Sigmoid colon (tissue), 4 donors: ENCODE measurements around the gene ANKRD18B.
"Not testable (repeated sequence)": the region's sequence is repeated elsewhere in the genome, so short reads cannot be mapped to it uniquely, and the experiment has no call there.

Experiments
- CTCF ChIP-seq, 4 experiments: fragments of 450-650 bp in 3 of 4; fragments of 200-600 bp in 1 of 4; IDR thresholded peaks; one replicate each; pipeline ENCODE4 v1.5.1; 2016 to 2019; ENCODE audit warnings: antibody characterized with exemption in 4 of 4, mild to moderate bottlenecking in 3 of 4, moderate library complexity in 2 of 4
- EP300 ChIP-seq, 4 donors: sonication (generic); formaldehyde crosslinking; IDR thresholded peaks; one replicate each; pipeline ENCODE4 v1.6.1; 2017; ENCODE audit warnings: antibody characterized with exemption in 4 of 4
- POLR2A ChIP-seq, 2 donors: fragments of 450-650 bp; IDR thresholded peaks; one replicate each; pipeline ENCODE4 v1.6.1; 2016; ENCODE audit warnings: antibody characterized with exemption in 2 of 2, mild to moderate bottlenecking in 2 of 2, moderate library complexity in 2 of 2
- POLR2AphosphoS5 ChIP-seq, 4 donors: sonication (generic); formaldehyde crosslinking; IDR thresholded peaks; one replicate each; pipeline ENCODE4 v1.6.1; 2017; ENCODE audit warnings: antibody characterized with exemption in 4 of 4

GRCh38 chr9:33548816-33549215 is 24.8 kb downstream of the ANKRD18B start:
- not testable (repeated sequence) for TF ChIP-seq POLR2A, EP300, POLR2AphosphoS5, CTCF (IDR thresholded peaks at IDR 0.05)
